ENCODE data around the gene ARHGEF17. TPM values are rescaled to one million over a fixed set of nuclear protein-coding genes. Genes with fewer than 3 reads are reported as not detected.

ARHGEF17 gene
- total RNA-seq, 1 experiment from 2014 or later: not detected

DNA sequence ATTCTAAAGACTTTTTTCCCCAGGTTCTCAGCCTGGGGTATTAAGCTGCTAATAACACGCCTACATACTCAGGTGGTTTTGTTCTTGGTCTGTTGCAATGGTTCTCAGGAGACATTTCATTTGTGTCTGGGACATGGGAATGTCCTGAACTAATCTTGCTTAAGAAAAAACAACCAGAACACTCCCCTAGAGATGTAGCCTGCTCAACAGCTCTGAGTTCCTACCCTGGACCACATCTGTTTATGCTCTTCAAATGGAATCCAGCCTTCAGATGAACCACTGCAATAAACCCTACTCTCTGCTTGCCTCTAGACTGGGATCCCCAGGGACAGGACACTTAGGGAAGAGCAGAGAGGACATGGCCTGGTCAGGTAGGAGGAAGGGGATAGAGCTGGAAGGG is 98.1 kb downstream of the ARHGEF17 start:
- no peaks in the 10 kb centered on the region for H3K4me1 ChIP-seq (ENCODE audit: low read length)
- H3K79me2 ChIP-seq (ENCODE audit: low read length): no peaks in the 10 kb centered on the region
- no peak overlapping the region for H3K4me2 ChIP-seq (ENCODE audit: low read depth, low read length, poor library complexity, severe bottlenecking)
- H2AFZ ChIP-seq (ENCODE audit: low read length): no peak overlapping the region
- no peak overlapping the region for H3K27ac ChIP-seq (ENCODE audit: low read length)
- H3K27me3 ChIP-seq (ENCODE audit: low read length): no peaks in the 10 kb centered on the region
- no peaks in the 10 kb centered on the region for H3K9me3 ChIP-seq (ENCODE audit: low read length)
- no peak for DNase-seq
- no peaks in the 10 kb centered on the region for H3K9me2 ChIP-seq (replicated peaks; ENCODE audit: insufficient read depth, low read length)
- H3K4me3 ChIP-seq (ENCODE audit: low read length): no peak overlapping the region
- peaks cover 19% of the 10 kb centered on the region for H3K36me3 ChIP-seq (ENCODE audit: insufficient read depth, low read length)
- no peak overlapping the region for H3K9ac ChIP-seq (ENCODE audit: low read length)
- no peaks in the 10 kb centered on the region for H4K20me1 ChIP-seq (ENCODE audit: insufficient read depth, low read depth, low read length)

GRCh38 chr11:73406619-73407018 is 98.5 kb downstream of the ARHGEF17 start:
- no peak overlapping the region for H3K4me2 ChIP-seq (ENCODE audit: low read depth, low read length, poor library complexity, severe bottlenecking)
- peaks cover 19% of the 10 kb centered on the region for H3K36me3 ChIP-seq (ENCODE audit: insufficient read depth, low read length)
- H4K20me1 ChIP-seq (ENCODE audit: insufficient read depth, low read depth, low read length): no peaks in the 10 kb centered on the region
- H3K9ac ChIP-seq (ENCODE audit: low read length): no peak overlapping the region
- no peaks in the 10 kb centered on the region for H3K9me3 ChIP-seq (ENCODE audit: low read length)
- H3K4me3 ChIP-seq (ENCODE audit: low read length): no peak overlapping the region
- H3K27ac ChIP-seq (ENCODE audit: low read length): no peak overlapping the region
- H2AFZ ChIP-seq (ENCODE audit: low read length): no peak overlapping the region
- H3K27me3 ChIP-seq (ENCODE audit: low read length): no peaks in the 10 kb centered on the region
- no peaks in the 10 kb centered on the region for H3K79me2 ChIP-seq (ENCODE audit: low read length)
- H3K9me2 ChIP-seq (replicated peaks; ENCODE audit: insufficient read depth, low read length): no peaks in the 10 kb centered on the region
- no peaks in the 10 kb centered on the region for H3K4me1 ChIP-seq (ENCODE audit: low read length)
- no peak for DNase-seq

DNA sequence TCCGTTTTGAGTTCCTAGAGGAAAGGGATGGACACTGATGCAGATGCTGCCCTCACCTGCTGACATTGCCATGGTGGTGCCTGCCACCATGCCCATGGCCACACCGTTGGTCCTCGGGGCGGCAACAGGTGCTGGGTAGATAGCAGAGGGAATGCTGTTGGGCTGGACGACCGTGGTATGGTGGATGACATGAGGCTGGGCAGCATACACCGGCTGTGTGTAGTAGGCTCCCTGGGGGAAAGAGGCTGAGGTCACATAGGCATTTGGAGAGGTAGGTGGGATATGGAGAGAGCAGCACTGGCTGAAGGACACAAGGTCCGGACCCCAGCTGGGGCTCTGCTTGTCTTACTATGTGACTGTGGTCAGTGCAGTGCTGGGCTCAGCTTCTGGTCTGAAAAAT is 101.4 kb downstream of the ARHGEF17 start:
- Histone ChIP-seq H2AFZ (ENCODE audit: low read length) (no peak overlapping the region), H3K9me3 (ENCODE audit: low read length) (no peaks in the 10 kb centered on the region), H3K27ac (ENCODE audit: low read length) (no peak overlapping the region), H3K4me3 (ENCODE audit: low read length) (no peak overlapping the region), H3K36me3 (ENCODE audit: insufficient read depth, low read length) (peaks cover 19% of the 10 kb centered on the region), H3K9ac (ENCODE audit: low read length) (no peak overlapping the region), H4K20me1 (ENCODE audit: insufficient read depth, low read depth, low read length) (no peaks in the 10 kb centered on the region), H3K79me2 (ENCODE audit: low read length) (no peaks in the 10 kb centered on the region), H3K9me2 (replicated peaks; ENCODE audit: insufficient read depth, low read length) (no peaks in the 10 kb centered on the region), H3K4me2 (ENCODE audit: low read depth, low read length, poor library complexity, severe bottlenecking) (no peak overlapping the region), H3K27me3 (ENCODE audit: low read length) (no peaks in the 10 kb centered on the region), H3K4me1 (ENCODE audit: low read length) (no peaks in the 10 kb centered on the region)
- DNase-seq: no peak

- no peak overlapping the region for H3K4me3 ChIP-seq (ENCODE audit: low read length)
- no peaks in the 10 kb centered on the region for H3K79me2 ChIP-seq (ENCODE audit: low read length)
- H3K36me3 ChIP-seq (ENCODE audit: insufficient read depth, low read length): peaks cover 8% of the 10 kb centered on the region; the same call in 1 of the 2 replicates
- H3K27ac ChIP-seq (ENCODE audit: low read length): no peak overlapping the region
- H3K27me3 ChIP-seq (ENCODE audit: low read length): no peaks in the 10 kb centered on the region
- no peak overlapping the region for H3K4me2 ChIP-seq (ENCODE audit: low read depth, low read length, poor library complexity, severe bottlenecking)
- DNase-seq: no peak
- H3K9me3 ChIP-seq (ENCODE audit: low read length): no peaks in the 10 kb centered on the region
- H4K20me1 ChIP-seq (ENCODE audit: insufficient read depth, low read depth, low read length): no peaks in the 10 kb centered on the region
- H2AFZ ChIP-seq (ENCODE audit: low read length): no peak overlapping the region
- H3K9me2 ChIP-seq (replicated peaks; ENCODE audit: insufficient read depth, low read length): no peaks in the 10 kb centered on the region
- no peaks in the 10 kb centered on the region for H3K4me1 ChIP-seq (ENCODE audit: low read length)
- no peak overlapping the region for H3K9ac ChIP-seq (ENCODE audit: low read length)
Observed at GRCh38 chr11:73410627-73411026, 102.6 kb downstream of the ARHGEF17 start.

DNA sequence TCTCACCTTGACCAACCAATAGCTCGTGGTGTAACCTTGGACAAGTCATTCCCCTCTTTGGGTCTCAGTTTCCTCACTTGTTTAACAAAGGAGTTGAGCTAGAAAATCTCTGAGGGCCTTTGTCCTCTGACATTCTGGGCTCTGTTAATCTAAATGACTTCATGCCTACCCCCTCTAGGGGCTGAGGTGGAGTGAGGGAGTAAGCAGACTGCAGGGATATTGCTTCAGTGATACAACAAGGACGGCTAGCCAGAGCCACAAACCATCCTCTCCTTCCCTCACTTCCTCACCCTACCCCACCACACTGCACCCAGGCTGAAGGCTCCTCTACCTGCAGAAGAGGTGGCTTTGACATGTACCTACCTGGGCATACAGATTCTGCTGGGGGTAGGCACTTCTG is 103.0 kb downstream of the ARHGEF17 start:
- Histone ChIP-seq H3K9me2 (replicated peaks; ENCODE audit: insufficient read depth, low read length) (no peaks in the 10 kb centered on the region), H3K27me3 (ENCODE audit: low read length) (no peaks in the 10 kb centered on the region), H3K9ac (ENCODE audit: low read length) (no peak overlapping the region), H3K4me3 (ENCODE audit: low read length) (no peak overlapping the region), H3K79me2 (ENCODE audit: low read length) (no peaks in the 10 kb centered on the region), H2AFZ (ENCODE audit: low read length) (no peak overlapping the region), H3K4me1 (ENCODE audit: low read length) (no peaks in the 10 kb centered on the region), H3K4me2 (ENCODE audit: low read depth, low read length, poor library complexity, severe bottlenecking) (no peak overlapping the region), H3K9me3 (ENCODE audit: low read length) (no peaks in the 10 kb centered on the region), H3K27ac (ENCODE audit: low read length) (no peak overlapping the region), H4K20me1 (ENCODE audit: insufficient read depth, low read depth, low read length) (no peaks in the 10 kb centered on the region), H3K36me3 (ENCODE audit: insufficient read depth, low read length) (0 out of 2 replicates have a peak, but pooled peaks cover 7% of the 10 kb centered on the region)
- no peak for DNase-seq

DNA sequence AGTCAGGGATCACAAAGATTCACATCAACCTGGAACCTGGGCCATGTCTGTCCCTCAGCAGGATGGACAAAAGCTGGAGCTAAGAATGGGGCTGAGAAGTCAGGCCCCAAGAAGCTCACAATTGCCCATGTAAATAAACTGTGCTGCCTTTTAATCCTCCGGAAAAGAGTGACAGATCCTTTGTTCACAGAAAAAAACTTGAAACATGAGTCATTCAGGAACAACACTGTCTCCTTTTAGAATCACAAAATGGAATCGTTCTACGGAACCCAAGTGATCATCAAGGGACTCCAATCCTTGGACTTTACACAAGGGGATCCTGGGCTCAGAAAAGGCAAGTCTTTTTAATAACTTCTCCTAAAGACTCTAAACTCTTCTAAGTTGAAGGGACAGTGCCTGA is 104.2 kb downstream of the ARHGEF17 start:
- H3K27me3 ChIP-seq (ENCODE audit: low read length): no peaks in the 10 kb centered on the region
- no peak overlapping the region for H3K9ac ChIP-seq (ENCODE audit: low read length)
- H3K27ac ChIP-seq (ENCODE audit: low read length): no peak overlapping the region
- no peak overlapping the region for H3K4me3 ChIP-seq (ENCODE audit: low read length)
- no peak overlapping the region for H3K4me2 ChIP-seq (ENCODE audit: low read depth, low read length, poor library complexity, severe bottlenecking)
- H3K9me2 ChIP-seq (replicated peaks; ENCODE audit: insufficient read depth, low read length): no peaks in the 10 kb centered on the region
- no peaks in the 10 kb centered on the region for H3K4me1 ChIP-seq (ENCODE audit: low read length)
- no peaks in the 10 kb centered on the region for H3K36me3 ChIP-seq (ENCODE audit: insufficient read depth, low read length)
- no peaks in the 10 kb centered on the region for H3K9me3 ChIP-seq (ENCODE audit: low read length)
- H2AFZ ChIP-seq (ENCODE audit: low read length): no peak overlapping the region
- no peaks in the 10 kb centered on the region for H4K20me1 ChIP-seq (ENCODE audit: insufficient read depth, low read depth, low read length)
- no peaks in the 10 kb centered on the region for H3K79me2 ChIP-seq (ENCODE audit: low read length)
- no peak for DNase-seq

DNA sequence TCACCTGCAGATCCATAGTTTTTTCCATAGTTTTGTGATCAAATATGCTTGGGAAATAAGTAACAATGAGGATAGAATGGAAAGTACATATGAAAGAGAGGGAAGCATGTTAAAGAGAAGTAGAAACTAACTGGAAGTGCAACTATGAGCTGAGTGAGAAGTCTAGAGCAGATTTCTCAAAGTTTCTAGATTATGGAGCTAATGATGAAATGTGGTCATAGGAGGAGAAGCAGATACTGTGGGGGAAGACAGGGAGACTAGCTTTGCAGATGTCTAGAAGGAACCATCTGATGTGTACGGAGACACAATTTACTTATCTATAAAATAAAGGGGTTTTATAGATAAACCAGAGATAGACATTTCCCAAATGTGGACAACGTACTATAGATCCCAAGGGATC is 105.2 kb downstream of the ARHGEF17 start:
- H3K36me3 ChIP-seq (ENCODE audit: insufficient read depth, low read length): no peaks in the 10 kb centered on the region
- H3K4me1 ChIP-seq (ENCODE audit: low read length): no peaks in the 10 kb centered on the region
- H3K9me2 ChIP-seq (replicated peaks; ENCODE audit: insufficient read depth, low read length): no peaks in the 10 kb centered on the region
- H2AFZ ChIP-seq (ENCODE audit: low read length): no peak overlapping the region
- no peak overlapping the region for H3K4me2 ChIP-seq (ENCODE audit: low read depth, low read length, poor library complexity, severe bottlenecking)
- no peaks in the 10 kb centered on the region for H3K79me2 ChIP-seq (ENCODE audit: low read length)
- no peak overlapping the region for H3K9ac ChIP-seq (ENCODE audit: low read length)
- H4K20me1 ChIP-seq (ENCODE audit: insufficient read depth, low read depth, low read length): no peaks in the 10 kb centered on the region
- no peak overlapping the region for H3K27ac ChIP-seq (ENCODE audit: low read length)
- H3K27me3 ChIP-seq (ENCODE audit: low read length): no peaks in the 10 kb centered on the region
- no peaks in the 10 kb centered on the region for H3K9me3 ChIP-seq (ENCODE audit: low read length)
- DNase-seq: no peak
- H3K4me3 ChIP-seq (ENCODE audit: low read length): no peak overlapping the region

- no peak for DNase-seq
- no peak overlapping the region for H3K4me3 ChIP-seq (ENCODE audit: low read length)
- H3K9me2 ChIP-seq (replicated peaks; ENCODE audit: insufficient read depth, low read length): no peaks in the 10 kb centered on the region
- H3K4me1 ChIP-seq (ENCODE audit: low read length): no peaks in the 10 kb centered on the region
- H4K20me1 ChIP-seq (ENCODE audit: insufficient read depth, low read depth, low read length): no peaks in the 10 kb centered on the region
- H2AFZ ChIP-seq (ENCODE audit: low read length): no peak overlapping the region
- no peak overlapping the region for H3K4me2 ChIP-seq (ENCODE audit: low read depth, low read length, poor library complexity, severe bottlenecking)
- no peak overlapping the region for H3K9ac ChIP-seq (ENCODE audit: low read length)
- H3K27me3 ChIP-seq (ENCODE audit: low read length): no peaks in the 10 kb centered on the region
- H3K27ac ChIP-seq (ENCODE audit: low read length): no peak overlapping the region
- H3K9me3 ChIP-seq (ENCODE audit: low read length): no peaks in the 10 kb centered on the region
- no peaks in the 10 kb centered on the region for H3K79me2 ChIP-seq (ENCODE audit: low read length)
- no peaks in the 10 kb centered on the region for H3K36me3 ChIP-seq (ENCODE audit: insufficient read depth, low read length)
Observed at GRCh38 chr11:73414977-73415651, 107.0 kb downstream of the ARHGEF17 start.
